GM19238 (cell line): Measurements from ENCODE around the gene GRIA3.
"Not testable (repeated sequence)": the region's sequence is repeated elsewhere in the genome, so short reads cannot be mapped to it uniquely, and the experiment has no call there.

ENCODE experiments used
- DNase-seq: peaks from one replicate; pipeline ENCODE4 v3.0.0; 2011; ENCODE audit warnings: low spot score; ENCODE audit not compliant: insufficient read length

GRIA3 gene

DNA sequence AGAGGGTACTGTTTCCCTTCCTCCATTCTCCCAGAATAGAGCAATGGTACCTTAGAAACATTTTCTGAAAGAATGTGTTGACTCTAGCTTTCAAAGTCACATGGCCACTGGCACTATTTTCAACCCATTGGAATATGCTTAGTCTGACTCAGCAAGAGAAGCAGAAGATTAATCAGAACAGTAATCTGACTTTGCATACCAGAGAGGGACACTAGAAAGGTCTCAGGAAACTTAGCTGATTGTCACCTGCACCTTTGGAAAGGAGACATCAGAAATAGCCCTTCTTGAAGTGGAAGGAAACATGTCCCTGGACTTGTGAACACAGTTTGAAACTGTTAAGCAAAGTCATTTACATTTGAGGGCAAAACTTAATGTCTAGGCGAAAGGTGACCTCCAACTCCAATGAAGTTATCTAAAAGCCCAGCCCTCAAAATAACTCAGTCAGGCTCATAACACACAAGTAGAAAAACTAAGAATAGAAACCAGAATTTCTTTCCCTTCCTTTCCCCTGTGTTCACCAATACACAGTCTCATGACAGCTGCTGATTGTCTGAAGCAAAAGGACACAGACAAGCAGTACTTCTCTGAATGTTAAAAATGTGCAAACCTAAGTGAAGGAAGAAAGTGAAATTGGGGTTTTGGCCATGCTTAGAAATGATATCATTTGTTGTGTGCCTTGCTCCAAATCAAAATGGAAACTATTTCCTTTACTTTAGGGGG lies 270.8 kb downstream of the GRIA3 start:
- no peak for DNase-seq

DNA sequence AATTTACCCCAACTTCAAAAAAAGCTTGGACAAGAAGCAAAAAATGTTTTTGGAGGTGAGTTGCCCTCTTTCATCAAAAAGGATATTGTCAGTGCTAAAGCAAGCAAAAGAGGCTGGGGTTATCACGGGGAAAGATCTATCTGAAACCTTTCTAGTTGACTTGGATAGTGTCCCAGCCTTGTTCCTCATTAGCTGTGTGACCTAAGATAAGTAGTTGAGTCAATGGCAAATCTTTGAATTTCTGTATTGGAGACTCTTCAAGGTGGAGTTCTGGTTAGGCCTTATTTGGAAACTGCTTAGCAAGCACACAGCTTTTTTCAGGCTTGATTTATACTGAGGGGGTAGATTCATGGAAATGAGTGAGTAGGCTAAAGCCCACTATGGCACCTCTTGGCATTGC lies 271.6 kb downstream of the GRIA3 start:
- DNase-seq: no peak

DNA sequence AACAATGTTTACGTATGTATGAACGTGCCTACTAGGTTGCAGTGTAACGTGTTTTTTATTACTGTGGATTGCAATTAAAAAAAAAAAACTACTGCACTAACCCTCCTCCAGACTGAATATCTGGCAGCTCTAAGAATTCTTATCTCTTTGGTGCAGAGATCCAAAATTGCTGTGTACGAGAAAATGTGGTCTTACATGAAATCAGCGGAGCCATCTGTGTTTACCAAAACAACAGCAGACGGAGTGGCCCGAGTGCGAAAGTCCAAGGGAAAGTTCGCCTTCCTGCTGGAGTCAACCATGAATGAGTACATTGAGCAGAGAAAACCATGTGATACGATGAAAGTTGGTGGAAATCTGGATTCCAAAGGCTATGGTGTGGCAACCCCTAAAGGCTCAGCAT lies 280.6 kb downstream of the GRIA3 start:
- DNase-seq: no peak

DNA sequence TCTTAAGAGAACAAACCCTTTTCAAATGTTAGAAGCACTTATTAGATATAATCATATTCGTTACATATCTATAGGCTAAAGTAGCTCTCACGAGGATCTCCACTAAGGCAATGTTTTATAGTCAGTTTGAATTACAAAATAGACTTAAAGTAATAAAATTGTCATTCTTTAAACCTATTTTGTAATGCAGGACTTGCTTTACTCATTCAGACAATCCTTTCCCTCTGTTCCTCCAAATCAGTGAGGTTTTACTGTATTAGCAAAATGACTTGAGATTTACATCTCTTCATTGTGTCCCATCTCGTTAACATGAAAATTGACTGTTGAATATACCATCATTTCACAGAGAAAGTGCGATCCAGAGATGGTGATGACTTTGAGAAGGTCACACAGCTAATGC lies 284.4 kb downstream of the GRIA3 start:
- DNase-seq: no peak

DNA sequence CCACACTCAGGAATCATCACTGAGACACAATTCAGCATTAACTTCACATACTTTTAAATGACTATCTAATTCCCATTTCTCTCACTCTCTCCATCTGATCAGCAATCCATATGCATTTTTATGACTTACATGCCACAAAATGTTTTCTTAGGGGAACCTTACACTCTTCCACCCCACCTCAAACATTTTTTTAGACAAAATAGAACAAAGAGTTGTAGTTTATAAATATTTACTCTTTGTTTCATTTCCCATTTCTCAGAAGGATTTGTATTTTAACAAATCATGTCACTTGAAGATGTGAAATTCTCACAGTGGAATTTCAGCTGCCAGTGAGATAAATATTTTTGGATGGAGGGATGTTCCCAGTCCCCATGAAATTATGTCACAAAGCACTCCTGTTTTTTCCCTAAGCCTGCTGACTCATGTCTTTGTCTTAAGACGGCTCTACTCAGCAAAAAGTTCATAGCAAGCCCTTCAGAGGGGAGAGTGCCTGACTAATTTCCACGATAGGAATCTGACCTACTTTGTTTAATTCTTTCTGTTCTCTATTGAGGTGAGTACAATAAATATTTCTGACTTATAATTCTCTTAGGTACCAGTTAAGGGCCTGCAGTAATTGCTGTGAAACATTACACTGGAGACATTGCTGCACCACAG lies 291.1 kb downstream of the GRIA3 start:
- no peak for DNase-seq

DNA sequence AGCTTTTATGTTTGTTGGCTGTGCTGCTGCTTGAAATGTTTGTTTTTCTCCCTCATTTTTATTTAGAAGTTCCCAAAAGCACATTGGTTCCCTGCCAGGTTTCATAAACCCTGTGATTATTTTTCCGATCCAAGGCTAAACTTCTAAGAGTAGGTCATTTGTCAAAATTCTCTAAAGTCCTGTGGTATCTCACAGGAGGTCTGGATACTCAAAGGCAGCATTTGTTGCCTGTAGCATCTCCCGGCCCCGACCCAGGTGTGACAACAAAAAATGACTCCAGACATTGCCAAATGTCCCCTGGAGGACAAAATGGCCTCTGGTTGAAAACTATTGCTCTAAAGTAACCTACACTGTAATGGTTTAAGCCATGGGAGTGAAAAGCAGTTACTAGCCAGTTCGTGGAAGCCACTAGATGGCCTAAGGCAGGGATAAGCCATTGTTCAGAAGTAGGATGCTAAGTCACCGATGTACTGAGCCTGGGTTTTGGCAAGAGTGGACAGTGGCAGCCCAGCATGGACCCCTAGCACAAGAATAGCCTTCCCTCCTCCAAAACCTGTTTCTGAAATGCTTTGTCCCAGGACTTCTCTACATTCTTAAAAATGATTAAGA lies 292.6 kb downstream of the GRIA3 start:
- no peak for DNase-seq

DNA sequence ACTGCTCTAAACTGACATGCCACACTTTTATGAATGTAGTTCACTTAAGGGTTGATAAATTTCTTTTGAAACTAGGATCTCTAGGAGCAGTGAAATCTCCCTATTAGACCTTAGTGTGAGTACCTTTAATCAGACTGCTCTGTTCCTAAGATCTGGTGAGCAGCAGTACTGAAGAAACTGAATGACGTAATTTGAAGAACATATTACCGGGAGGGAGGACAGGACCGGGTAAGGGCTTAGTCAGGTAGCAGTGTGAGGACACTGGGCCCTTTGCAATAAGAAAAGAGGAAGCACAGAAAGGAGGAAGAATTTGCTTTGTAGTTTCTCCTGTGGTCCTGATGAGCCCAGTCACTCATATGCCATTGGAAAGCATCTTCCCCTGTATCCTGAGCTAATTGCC lies 293.6 kb downstream of the GRIA3 start:
- no peak for DNase-seq

DNA sequence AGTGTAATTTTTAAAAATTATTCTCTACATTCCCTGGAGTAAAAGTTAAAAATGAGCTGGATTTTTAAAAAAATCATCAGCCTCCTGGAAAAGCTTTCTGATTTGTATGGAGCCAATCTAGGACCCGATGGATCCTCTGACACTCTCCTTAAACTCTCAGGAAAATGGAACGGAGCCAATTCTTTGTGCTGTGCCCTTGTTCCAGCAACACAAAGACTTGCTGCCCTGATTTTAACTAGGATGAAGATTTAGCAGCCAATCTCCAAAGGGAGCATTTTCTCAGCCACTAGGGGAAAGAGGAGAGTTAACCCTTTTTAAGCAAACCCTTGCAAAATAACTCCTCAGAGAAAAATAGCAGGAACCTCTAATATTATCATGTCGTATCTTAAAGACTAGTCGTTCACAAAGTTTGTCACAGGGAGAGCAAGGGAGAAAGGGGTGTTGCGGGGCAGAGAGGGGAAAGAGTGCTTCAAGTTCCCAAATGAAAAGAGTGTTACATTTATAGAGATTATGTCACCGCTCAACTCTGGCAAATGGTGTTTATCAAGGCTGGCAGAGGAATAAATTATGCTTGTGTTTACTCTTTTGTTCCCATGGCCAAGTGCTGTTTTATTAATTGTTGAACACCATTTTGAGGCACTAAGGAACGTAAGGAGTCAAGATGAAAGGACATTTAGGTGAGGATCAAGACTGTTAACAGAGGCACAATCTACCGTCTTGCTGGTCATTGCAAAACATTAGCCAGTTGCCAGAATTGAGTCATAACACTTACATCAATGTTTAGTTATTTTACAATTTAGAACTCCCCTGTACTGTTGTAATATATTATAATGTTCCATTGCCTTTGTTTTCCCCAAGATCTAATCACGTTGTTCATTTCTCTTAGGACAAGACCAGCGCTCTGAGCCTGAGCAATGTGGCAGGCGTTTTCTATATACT lies 298.1 kb downstream of the GRIA3 start:
- no peak for DNase-seq

DNA sequence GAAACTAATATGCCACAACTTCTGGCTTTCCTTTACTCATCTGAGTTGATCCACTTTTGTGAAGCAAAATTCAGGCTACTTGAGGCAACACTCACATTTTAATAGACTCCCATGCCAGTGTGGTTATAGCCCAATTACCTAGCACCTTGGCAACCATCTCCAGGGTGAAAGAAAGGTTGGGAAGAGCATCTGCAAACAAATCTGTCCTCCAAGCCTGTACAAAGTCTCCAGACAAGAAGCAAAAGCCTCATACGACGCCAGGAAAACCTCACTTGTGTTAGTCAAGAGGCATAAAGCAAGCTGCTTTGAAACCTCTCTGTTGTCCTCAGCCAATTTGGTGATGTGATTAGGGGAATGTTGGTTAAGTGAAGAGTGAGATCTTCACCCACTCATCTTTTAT lies 302.2 kb downstream of the GRIA3 start:
- DNase-seq: no peak

DNA sequence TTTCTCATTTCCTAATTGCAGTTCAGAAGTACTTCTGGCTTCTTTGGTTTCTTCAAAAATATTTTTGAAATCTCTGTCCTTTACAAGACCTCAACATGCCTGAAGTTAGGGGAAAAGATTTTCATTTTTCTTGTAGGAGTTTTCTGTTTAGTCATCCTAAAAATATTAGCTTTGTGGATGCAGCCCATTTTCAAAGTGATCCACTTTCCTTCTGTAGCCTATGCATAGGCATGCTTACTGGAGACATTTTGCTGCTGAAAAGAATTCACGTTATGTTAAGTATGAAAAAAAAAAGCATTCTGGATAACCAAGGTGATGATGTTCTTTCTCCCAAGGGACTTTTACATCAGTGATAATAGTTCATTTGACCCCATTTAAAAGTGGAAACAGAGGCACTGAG lies 303.2 kb downstream of the GRIA3 start:
- no peak for DNase-seq

DNA sequence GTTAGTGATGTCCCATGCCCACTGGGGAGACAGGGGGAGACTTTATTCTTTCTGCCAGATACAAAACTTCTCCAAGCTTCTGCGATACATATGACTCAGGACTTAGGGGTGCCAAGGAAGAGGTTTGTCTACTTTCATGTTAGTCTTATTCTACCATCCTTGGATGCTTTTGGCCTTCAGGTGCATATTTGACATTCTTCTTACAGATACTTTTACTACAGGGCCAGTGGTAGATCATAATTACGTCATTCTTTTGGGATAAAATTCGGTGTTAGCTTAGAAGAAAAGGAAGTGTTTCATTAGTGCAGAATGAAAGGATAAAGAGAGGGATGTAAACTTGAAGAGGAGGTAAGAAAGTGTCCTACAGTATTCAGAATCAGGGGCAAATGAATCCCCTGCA lies 303.6 kb downstream of the GRIA3 start:
- no peak for DNase-seq

DNA sequence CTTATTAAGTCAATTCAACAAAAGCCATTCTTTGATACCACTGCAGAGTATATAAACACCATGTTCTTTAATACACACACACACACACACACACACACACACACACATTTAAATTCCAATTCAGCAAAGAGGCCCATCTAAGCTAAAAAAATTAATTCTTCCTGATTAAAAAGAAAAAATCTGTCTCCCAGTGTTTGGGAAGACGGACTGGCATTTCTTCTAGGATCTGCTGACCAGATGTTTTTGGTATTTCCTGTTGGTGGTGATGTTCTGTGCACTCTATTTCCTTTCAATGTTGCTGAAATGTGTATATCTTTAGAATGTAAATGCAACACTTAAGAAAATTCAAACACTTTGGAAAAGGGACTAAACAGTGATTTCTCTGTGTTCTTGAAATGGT lies 304.9 kb downstream of the GRIA3 start:
- DNase-seq: no peak

DNA sequence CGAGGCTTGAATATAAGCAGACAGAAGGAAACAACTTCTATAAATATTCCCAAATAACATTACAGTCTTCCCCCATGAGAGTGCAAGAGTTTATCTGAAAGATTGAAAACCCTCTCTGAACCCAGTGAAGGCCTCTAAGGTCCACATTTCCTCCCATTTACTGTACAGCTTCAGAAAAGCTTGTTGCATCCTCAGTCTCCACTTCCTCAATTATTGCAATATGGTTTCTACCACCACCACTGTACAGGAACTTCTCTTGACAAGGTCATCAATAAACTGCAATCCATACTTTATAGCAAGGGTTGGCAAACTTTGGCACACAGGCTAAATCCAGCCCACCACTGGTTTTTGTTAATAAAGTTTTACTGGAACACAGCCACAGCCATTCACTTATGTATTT lies 309.8 kb downstream of the GRIA3 start:
- no peak for DNase-seq

DNA sequence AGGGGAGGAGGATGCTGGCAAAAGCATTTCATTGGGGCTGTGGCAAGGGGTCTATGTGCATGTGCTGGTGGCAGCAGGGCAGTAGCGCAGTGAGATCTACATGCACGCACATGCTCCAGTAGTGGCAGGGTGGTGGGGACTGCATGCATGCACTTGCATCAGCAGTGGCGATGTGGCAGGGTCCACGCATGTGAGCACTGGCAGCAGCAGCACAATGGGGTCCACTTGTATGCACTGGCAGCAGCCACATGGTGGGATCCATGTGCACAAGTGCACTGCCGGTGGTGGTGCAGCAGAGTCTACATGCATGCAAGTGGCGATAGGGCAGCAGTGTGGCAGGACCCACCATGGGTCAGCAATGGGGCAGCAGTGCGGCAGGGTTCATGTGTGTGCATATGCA lies 315.7 kb downstream of the GRIA3 start:
- no peak for DNase-seq

DNA sequence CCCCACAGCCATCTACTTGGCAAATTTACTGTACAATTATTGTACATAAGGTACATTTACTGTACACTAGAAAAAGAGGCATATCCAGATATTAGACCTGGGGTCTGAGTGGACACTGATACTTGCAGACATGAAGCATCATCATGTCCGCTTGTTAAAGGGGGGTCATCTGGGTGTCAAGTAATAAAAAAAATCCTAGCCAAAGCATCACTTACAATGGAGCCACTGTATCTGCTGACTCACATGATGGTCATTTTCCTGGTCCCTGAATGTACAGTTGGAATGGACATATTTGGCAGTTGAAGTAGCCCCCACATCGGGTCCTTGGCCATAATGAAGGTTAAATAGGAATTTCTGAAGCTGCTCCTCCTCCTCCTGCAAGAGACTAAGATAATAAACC lies 320.0 kb downstream of the GRIA3 start:
- DNase-seq: no peak

DNA sequence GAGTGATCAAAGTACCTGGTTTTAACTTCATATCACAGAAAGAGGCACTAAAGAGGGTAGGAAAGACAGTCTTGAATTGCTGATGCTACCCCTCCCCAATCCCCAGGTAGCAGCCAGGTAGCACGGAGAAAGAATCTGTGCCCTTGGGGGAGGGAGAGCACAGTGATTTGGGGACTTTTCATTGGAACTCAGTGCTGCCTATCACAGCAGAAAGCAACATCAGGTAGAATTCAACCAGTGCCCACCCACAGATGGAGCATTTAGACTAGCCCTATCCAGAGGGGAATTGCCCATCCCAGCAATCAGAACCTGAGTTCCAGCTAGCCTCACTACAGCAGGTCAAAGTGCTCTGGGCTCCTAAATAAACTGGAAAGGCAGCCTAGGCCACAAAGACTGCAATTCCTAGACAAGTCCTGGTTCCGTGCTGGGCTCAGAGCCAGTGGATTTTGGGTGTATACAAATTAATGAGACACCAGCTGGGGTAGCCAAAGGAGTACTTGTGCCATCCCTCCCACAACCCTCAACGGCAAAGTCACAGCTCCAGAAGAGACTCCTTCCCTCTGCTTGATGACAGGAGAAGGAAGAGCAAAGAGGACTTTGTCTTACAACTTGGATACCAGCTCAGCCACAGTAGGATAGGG lies 320.7 kb downstream of the GRIA3 start:
- no peak for DNase-seq

DNA sequence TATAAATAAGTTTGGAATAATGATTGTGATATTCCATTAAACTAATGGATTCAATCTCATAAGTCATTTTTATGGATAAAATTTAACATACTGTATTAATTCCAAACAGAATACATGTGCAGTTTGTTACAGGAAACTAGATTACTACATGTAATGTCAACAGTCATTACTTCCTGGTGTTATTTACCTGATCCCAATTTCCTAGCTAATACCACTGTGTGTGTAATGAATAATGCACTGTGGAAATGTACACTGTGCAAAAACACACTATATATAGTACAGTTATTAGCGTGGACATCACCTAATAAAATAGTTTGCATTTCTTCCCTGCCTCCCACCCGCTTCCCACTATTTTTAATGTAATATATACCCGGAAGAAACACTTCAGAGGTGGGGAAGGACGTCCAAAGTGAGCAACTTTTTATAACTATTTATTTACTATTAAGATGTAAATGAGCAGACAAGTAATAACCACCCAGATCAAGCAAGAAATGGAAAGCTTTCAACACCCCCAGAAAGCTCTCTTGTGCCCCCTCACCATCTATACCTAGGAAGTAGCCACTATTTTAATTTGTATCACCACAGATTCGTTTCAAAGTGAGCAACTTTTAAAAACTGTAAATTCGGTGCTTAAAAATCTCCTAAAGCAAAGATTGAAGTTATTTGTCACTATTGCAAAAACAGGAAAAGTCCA lies 329.7 kb downstream of the GRIA3 start:
- DNase-seq: no peak

DNA sequence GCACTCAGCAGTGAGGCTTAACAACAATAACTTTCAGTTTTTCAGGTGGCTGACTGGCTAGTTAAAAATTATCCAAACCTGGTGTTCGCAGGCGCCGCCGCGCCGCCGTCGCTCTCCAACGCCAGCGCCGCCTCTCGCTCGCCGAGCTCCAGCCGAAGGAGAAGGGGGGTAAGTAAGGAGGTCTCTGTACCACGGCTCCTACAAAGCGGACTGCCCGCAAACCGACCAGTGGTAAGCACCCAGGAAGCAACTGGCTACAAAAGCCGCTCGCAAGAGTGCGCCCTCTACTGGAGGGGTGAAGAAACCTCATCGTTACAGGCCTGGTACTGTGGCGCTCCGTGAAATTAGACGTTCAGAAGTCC lies 330.2 kb downstream of the GRIA3 start:
- not testable (repeated sequence) for DNase-seq

DNA sequence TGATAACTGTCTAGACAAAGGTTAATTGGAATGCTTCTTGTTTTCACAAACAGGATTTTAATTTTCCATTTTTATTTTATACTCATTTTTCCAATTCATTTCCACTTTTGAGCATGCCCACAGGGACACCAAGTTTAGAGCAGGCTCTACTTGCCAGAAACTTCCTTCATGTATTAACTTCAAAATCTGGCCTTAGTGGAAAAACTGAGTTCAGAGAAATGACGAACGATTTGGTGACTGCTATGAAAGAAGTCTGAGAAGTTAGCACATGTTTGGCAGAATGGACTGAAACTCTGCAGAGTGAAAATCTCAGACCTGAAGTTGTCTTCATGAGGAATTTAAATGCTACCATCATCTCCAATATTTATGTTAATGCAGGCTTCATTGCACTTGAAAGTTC lies 334.7 kb downstream of the GRIA3 start:
- DNase-seq: no peak

DNA sequence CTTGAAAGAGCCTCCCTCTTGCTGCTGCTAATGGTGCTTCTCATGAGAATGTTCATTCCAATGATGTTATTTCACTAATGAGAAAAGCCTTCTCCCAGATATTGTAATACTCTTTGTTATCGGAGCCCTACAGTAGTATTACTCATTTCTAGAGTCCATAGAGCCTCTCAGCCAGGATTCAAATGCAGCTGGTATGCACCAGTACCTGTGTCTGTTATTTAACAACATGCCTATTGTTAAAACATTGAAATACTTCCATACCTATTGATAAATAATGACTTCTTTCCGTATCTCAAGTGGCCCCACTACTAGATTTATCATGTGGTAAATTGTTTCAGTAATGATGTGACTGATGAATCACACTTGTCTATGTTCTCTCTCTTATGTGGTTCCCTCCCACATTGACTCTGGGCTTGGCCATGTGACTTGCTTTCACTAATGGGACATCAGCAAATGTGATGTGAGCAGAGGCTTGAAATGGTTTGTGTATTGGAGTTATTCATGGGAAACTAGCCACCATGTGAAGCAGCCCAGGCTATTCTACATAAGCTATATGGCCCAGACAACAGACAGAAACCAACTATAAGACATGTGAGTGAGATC lies 341.1 kb downstream of the GRIA3 start:
- no peak for DNase-seq
